HEK293 (cell line): Measurements from ENCODE around the gene DIDO1.

Experiments
- CTCF ChIA-PET: fragments of 350-600 bp; formaldehyde crosslinking; extraction: SDS; loops from one replicate; lab custom pipeline; 2021; ENCODE audit warnings: antibody characterized with exemption; lab: Yijun Ruan, JAX
- POLR2A ChIA-PET: fragments of 300-600 bp; formaldehyde crosslinking; extraction: SDS; loops from one replicate; lab custom pipeline; 2020; ENCODE audit warnings: antibody characterized with exemption, inconsistent platforms; lab: Yijun Ruan, JAX
- H3K27ac ChIP-seq: fragments of 200-500 bp; sonication (Bioruptor generic); 2 replicates; pipeline ENCODE4 v1.5.1; 2014; ENCODE audit warnings: low read depth, low read length, control low read depth, inconsistent platforms; ENCODE audit errors: extremely low read depth
- H3K36me3 ChIP-seq, 2 experiments: fragments of 200-500 bp in 1 of 2; sonication (Bioruptor generic) in 1 of 2; 1 replicate in 1 of 2; 2 replicates in 1 of 2; pipeline ENCODE4 v1.5.1; 2014 to 2017; ENCODE audit warnings: inconsistent platforms in 2 of 2, low read length in 2 of 2; ENCODE audit not compliant: control insufficient read depth in 2 of 2, insufficient read depth in 1 of 2
- H3K4me1 ChIP-seq: fragments of 200-500 bp; sonication (Bioruptor generic); 2 replicates; pipeline ENCODE4 v1.5.1; 2014; ENCODE audit warnings: mild to moderate bottlenecking, low read length, inconsistent platforms; ENCODE audit not compliant: control insufficient read depth, insufficient read depth
- H3K4me3 ChIP-seq: 2 replicates; pipeline ENCODE4 v1.5.1; 2011; ENCODE audit warnings: low read depth, mild to moderate bottlenecking, control low read depth, low read length, moderate library complexity
- H3K9me3 ChIP-seq: fragments of 200-500 bp; sonication (Bioruptor generic); 2 replicates; pipeline ENCODE4 v1.5.1; 2014; ENCODE audit warnings: low read depth, low read length, inconsistent platforms; ENCODE audit not compliant: control insufficient read depth, insufficient read depth
- AEBP2 ChIP-seq: fragments of 450-650 bp; formaldehyde crosslinking; IDR thresholded peaks from 2 replicates; pipeline ENCODE4 v1.5.1; 2016; ENCODE audit warnings: missing biosample characterization, missing genetic modification characterization, borderline replicate concordance
- GLI2 ChIP-seq: fragments of 450-650 bp; formaldehyde crosslinking; IDR thresholded peaks from 2 replicates; pipeline ENCODE4; 2017; ENCODE audit warnings: missing biosample characterization, missing genetic modification characterization, low read depth, borderline replicate concordance
- HOXC10 ChIP-seq: sonication (generic); formaldehyde crosslinking; IDR thresholded peaks from 2 replicates; pipeline ENCODE4 v1.8.1; 2023; ENCODE audit warnings: mild to moderate bottlenecking, missing genetic modification reagents
- HOXD13 ChIP-seq: sonication (generic); formaldehyde crosslinking; IDR thresholded peaks from 2 replicates; pipeline ENCODE4 v1.8.0; 2022; ENCODE audit warnings: missing genetic modification reagents, borderline replicate concordance
- PRDM10 ChIP-seq: fragments of 450-650 bp; formaldehyde crosslinking; IDR thresholded peaks from 2 replicates; pipeline ENCODE4 v1.5.1; 2016; ENCODE audit warnings: missing biosample characterization, missing genetic modification characterization
- SP7 ChIP-seq: fragments of 450-650 bp; formaldehyde crosslinking; IDR thresholded peaks from 2 replicates; pipeline ENCODE4 v1.5.1; 2016; ENCODE audit warnings: missing biosample characterization, missing genetic modification characterization
- ZBTB44 ChIP-seq: fragments of 450-650 bp; IDR thresholded peaks from 2 replicates; pipeline ENCODE4 v1.5.1; 2018; ENCODE audit warnings: missing biosample characterization, mild to moderate bottlenecking, missing genetic modification characterization
- ZBTB8A ChIP-seq: fragments of 450-650 bp; formaldehyde crosslinking; IDR thresholded peaks from 2 replicates; pipeline ENCODE4 v1.5.1; 2016; ENCODE audit warnings: missing biosample characterization, missing genetic modification characterization
- ZIC2 ChIP-seq: fragments of 450-650 bp; formaldehyde crosslinking; IDR thresholded peaks from 2 replicates; pipeline ENCODE4 v1.5.1; 2016; ENCODE audit warnings: missing biosample characterization, missing genetic modification characterization
- ZNF394 ChIP-seq: fragments of 450-650 bp; formaldehyde crosslinking; IDR thresholded peaks from 2 replicates; pipeline ENCODE4 v1.5.1; 2016; ENCODE audit warnings: missing biosample characterization, missing genetic modification characterization, mild to moderate bottlenecking, moderate library complexity, borderline replicate concordance
- ZNF530 ChIP-seq: fragments of 450-650 bp; formaldehyde crosslinking; IDR thresholded peaks from 2 replicates; pipeline ENCODE4 v1.5.1; 2016; ENCODE audit warnings: low read depth, missing biosample characterization, missing genetic modification characterization
- ZSCAN23 ChIP-seq: fragments of 450-650 bp; formaldehyde crosslinking; IDR thresholded peaks from 2 replicates; pipeline ENCODE4 v1.5.1; 2016; ENCODE audit warnings: missing biosample characterization, missing genetic modification characterization

The DIDO1 gene

GRCh38 chr20:62829231-62830230 lies 96.8 kb downstream of the DIDO1 start (continued):
- TF ChIP-seq ZBTB44 (tag by site-specific recombination) (no peak), ZNF530 (tag by site-specific recombination) (no peak)

GRCh38 chr20:62828511-62829230 lies 97.6 kb downstream of the DIDO1 start:
- no peaks in the 10 kb centered on the region for H3K9me3 ChIP-seq
- no peaks in the 10 kb centered on the region for H3K36me3 ChIP-seq
- POLR2A ChIA-PET = no interaction called here
- no peaks in the 10 kb centered on the region; the same call in 1 of the 2 replicates for H3K4me1 ChIP-seq
- no peak for TF ChIP-seq HOXD13 (CRISPR knock-in tag)
- no peak for TF ChIP-seq ZIC2 (tag by site-specific recombination)
- TF ChIP-seq ZSCAN23 (tag by site-specific recombination) = no peak
- TF ChIP-seq HOXC10 (CRISPR knock-in tag) = no peak
- TF ChIP-seq ZNF394 (tag by site-specific recombination) = no peak
- no peak for TF ChIP-seq PRDM10 (tag by site-specific recombination)
- no peak for TF ChIP-seq SP7 (tag by site-specific recombination)
- TF ChIP-seq AEBP2 = no peak
- CTCF ChIA-PET = no interaction called here
- no peak overlapping the region for H3K4me3 ChIP-seq
- H3K27ac ChIP-seq = no peak overlapping the region

- no peaks in the 10 kb centered on the region; the same call in 1 of the 2 replicates for H3K4me1 ChIP-seq
Observed at GRCh38 chr20:62828051-62828450, 98.3 kb downstream of the DIDO1 start.

More at GRCh38 chr20:62828051-62828450, 98.3 kb downstream of the DIDO1 start:
- Histone ChIP-seq H3K9me3 (no peaks in the 10 kb centered on the region), H3K36me3 (no peaks in the 10 kb centered on the region), H3K4me3 (no peak overlapping the region), H3K27ac (no peak overlapping the region)
- CTCF ChIA-PET = no interaction called here
- TF ChIP-seq ZBTB8A = peak; percentile 28; the same call in 1 of the 2 replicates
- no peak for TF ChIP-seq GLI2
- POLR2A ChIA-PET = no interaction called here
